RKO (cell line): ENCODE data around the gene GYS1.

Source experiments
- DNase-seq: peaks from one replicate; pipeline ENCODE4 v3.0.0-alpha.2; 2016; ENCODE audit warnings: low spot score

The GYS1 gene

GRCh38 chr19:48963371-48964204 lies 29.5 kb downstream of the GYS1 start:
- DNase-seq: peak; percentile 91

- no peak for DNase-seq
Observed at GRCh38 chr19:48962849-48963165, 30.3 kb downstream of the GYS1 start.

GRCh38 chr19:48962029-48962848 lies 30.9 kb downstream of the GYS1 start:
- peak; percentile 75 for DNase-seq

DNA sequence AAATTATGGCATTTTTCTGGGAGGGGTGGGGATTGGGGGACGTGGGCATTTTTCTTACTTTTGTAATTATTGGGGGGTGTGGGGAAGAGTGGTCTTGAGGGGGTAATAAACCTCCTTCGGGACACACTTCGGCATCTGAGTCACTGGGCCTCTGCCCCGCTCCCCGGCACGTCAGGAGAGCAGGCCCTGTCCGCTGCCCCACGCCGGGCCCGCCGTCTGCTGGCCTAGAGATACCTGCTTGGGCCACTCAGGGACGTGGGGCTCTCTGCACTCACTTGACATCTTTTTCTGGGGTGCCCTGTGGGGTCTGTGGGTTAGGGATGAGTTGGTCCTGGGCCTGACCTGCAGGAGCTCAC lies 31.5 kb downstream of the GYS1 start:
- DNase-seq: no peak

DNA sequence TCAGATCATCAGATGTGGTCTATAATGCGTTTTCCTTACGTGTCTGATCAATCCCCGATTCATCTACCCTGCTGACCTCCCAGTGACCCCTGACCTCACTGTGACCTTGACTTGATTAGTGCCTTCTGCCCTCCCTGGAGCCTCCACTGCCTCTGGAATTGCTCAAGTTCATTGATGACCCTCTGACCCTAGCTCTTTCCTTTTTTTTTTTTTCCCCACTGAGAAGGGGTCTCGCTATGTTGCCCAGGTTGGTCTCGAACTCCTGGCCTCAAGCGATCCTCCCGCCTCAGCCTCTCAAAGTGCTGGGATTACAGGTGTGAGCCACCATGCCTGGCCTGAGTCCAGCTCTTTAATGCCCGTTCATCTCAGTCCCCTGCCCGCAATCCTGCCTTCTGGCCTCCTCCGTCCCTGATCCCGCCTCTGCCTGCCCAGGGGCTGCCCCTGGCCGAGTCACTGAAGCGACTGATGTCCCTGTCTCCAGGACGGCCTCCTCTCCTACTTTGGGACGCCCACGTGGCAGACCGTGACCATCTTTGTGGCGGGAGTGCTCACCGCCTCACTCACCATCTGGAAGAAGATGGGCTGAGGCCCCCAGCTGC lies 32.0 kb downstream of the GYS1 start:
- DNase-seq: peak; percentile 35

DNA sequence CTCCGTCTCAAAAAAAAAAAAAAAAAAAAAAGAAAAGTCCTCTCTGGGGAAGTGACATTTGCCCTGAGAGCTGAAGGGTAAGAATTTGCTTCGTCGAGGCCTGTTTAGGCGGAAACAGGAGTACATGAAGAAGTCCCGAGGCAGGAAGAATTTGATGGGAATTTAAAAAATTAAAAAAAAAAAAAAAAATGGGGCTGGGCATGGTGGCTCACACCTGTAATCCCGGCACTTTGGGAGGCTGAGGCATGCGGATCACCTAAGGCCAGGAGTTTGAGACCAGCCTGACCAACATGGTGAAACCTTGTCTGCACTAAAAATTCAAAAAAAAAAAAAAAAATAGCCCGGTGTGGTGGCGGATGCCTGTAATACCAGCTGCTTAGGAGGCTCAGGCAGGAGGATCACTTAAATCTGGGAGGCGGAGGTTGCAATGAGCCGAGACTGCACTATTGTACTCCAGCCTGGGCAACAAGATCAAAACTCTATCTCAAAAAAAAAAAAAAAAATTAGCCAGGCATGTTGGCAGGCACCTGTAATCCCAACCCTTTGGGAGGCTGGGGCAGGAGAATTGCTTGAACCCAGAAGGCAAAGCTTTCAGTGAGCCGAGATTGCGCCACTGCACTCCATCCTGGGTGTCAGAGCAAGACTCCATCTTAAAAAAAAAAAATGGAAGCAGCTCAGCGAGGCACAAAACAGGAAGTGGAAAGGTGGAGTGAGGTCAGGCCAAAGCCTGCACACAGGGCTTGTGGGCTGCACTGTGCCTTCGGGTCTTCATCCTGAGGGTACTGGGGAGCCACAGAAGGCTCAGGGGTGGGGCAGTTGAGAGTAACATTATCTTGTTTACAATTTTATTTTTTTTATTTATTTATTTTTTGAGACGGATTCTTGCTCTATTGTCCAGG lies 33.5 kb downstream of the GYS1 start:
- no peak for DNase-seq

DNA sequence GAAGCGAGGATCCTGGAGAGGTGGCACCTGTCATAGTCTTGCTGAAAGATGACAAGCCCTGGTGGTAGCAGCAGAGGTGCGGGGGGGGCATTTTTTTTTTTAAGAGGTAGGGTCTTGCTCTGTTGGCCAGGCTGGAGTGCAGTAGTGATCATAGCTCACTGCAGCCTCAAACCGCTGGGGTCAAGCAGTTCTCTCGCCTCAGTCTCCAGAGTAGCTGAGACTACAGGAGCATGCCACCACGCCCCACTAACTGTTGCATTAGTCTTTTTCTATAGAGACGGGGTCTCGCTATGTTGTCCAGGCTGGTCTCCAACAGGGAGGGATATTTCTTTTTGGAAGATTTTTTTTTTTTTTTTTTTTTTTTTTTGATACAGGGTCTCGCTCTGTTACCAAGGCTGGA lies 35.1 kb downstream of the GYS1 start:
- no peak for DNase-seq

GRCh38 chr19:48955308-48955958 lies 37.7 kb downstream of the GYS1 start:
- no peak for DNase-seq

DNA sequence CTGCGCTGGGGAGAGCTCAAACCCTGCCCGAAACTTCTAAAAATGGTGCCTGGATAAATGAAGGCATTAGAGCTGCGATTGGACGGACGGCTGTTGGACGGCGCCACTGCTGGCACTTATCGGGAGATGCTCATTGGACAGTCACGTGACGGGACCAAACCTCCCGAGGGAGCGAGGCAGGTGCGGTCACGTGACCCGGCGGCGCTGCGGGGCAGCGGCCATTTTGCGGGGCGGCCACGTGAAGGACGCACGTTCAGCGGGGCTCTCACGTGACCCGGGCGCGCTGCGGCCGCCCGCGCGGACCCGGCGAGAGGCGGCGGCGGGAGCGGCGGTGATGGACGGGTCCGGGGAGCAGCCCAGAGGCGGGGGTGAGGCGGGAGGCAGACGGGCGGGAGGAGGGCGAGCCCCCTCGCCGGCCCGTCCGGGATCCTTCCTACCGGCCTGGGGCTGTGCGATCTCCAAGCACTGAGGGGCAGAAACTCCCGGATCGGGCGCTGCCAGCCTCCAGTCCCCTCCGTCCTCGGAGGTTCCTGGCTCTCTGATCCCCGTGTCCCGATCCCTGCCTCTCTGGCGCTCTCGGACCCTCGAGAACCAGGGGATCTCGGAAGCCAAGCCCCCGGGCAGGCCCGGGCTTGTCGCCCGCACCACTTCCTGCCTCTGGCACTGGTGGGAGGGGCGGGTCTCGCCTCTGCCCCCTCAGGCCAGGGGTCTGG lies 38.4 kb downstream of the GYS1 start, which contains the start of gene BAX:
TSS of gene BAX (plus strand) at position 281 of the 713 bp plus-strand sequence. CDS start at position 335, 54 bp downstream.
- DNase-seq: peak; percentile 96

GRCh38 chr19:48953990-48954594 lies 39.0 kb downstream of the GYS1 start:
- DNase-seq: no peak

DNA sequence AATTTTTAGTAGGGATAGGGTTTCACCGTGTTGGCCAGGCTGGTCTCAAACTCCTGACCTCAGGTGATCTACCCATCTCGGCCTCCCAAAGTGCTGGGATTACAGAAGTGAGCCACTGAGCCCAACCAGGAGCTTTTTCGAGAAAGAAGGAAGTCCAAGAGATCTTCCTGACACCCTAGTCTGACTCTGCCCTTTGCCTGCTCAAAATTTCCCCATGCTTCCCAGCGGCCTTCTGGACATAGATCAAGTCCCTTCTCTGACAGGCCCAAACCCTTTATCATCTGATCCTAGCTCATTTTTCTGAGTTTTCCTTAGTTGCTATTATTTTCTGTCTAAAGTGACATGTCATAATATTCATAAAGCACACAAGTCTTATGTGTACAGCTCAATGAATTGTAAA lies 40.0 kb downstream of the GYS1 start:
- no peak for DNase-seq

DNA sequence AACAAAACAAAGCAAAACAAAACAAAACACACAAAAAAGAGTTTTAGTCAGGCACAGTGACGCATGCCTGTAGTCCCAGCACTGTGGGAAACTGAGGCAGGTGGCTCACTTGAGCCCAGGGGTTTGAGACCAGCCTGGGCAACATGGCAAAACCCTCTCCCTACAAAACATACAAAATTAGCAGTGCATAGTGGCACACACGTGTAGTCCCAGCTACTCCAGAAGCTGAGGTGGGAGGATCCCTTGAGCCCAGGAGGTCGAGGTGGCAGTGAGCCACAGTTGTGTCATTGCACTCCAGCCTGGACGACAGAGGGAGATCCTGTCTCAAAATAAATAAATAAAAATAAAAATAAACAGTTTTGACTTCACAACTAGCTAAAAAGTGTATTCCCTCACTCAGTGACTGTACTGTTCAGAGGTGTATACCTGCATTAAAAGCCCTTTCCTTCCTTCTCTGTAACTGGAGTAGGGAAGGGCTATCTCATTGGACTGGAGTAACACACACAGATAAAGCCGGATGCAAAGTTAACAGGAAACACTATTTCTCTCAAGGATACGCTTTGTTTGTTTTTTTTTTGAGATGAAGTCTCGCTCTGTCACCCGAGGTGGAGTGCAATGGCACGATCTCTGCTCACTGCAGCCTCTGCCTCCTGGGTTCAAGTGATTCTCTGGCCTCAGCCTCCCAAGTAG lies 42.1 kb downstream of the GYS1 start:
- DNase-seq: no peak

DNA sequence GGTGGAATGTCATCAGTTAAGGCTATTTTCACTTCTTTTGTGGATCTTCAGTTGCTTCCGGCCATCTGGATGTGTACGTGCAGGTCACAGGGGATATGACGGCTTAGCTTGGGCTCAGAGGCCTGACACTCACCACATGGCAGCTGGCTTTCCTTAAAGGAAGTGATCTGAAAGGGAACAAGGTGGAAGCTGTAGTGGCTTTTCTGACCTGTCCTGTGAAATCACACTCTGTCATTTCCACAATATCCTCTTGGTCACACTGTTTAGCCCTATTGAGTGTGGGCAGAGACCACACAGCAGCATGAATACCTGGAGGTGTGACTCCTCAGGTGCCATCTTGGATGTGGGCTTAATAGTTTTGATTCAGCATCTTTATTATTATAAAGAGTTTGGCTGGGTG lies 43.0 kb downstream of the GYS1 start:
- no peak for DNase-seq

DNA sequence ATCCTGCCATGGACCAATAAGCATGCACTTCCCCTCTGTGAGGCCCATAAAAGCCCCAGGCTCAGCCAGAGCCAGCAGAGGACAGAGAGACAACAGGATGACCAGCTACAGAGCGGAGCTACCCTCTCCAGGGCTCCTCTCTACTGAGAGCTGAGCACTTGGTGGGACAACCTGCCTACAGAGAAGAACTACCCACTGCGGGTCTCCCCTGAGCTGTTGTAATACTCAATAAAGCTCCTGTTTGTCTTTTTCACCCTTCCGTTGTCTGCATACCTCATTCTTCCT lies 45.9 kb downstream of the GYS1 start:
- no peak for DNase-seq

DNA sequence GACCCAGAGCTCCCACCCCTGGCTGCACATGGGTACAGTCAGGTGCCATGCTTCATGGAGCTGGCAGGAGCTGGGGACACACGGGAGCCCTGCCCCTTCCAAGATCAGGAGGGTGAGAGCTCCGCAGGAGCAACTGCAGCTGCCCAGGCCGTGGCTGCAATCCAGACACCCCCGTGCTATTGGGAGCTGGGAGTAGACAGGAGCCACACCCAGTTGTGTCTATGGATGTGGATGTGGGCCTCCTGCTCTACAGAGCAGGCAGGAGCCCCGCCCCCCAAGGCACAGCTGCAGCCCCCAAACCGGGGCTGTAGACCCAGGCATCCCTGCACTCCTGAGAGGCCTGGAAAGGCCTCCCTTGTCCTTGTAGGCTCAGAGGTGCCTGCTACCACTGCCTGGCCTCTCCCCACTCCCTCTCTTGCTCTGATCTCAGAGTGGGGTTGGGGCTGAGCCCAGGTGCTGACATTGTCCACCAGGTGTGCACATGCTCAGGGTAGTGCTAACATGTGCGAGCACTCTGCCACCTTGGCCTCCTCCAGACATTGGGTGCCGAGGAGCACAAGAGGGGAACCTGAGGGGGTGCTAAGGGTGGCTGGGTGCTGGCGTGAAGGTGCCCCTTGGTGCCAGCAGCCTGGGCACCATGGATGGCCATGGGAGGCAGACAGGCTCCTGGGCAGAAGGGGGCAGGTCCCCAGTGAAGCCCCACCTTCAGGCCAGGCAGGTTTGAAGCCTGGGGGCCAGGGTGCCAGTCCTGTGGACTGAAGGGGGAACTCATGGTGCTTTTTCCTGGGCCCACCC lies 46.4 kb downstream of the GYS1 start:
- no peak for DNase-seq

- DNase-seq: no peak
Observed at GRCh38 chr19:48945817-48946216, 47.3 kb downstream of the GYS1 start.

DNA sequence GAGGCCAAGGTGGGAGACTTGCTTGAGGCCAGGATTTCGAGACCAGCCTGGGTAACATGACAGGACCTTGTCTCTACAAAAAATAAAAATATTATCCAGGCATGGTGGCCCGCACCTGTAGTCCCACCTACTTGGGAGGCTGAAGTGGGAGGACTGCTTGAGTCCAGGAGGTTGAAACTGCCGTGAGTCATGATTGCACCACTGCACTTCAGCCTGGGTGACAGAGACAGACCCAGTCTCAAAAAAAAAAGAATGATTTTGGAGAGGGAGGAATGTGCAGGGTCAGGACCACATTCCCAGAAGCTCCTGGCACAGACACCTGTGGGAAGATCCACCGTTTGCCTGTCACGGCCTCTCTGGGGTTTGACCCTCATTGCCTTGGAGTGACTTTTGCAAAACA lies 47.7 kb downstream of the GYS1 start:
- DNase-seq: no peak

DNA sequence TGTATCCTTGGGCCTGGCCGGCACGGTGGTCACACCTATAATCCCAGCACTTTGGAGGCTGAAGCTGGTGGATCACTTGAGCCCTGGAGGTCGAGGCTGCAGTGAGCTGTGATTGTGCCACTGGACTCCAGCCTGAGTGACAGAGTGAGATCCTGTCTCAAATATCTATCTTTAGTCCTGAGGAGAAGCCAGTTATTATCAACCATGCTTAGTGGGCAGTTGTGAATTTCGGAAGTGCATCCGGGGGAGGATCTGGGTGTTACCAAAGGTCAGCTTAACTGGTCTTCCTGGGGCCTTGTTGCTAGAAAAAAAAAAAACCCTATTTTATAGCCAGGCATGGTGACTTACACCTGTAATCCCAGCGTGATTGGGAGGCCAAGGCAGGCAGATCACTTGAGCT lies 50.0 kb downstream of the GYS1 start:
- DNase-seq: no peak

- no peak for DNase-seq
Observed at GRCh38 chr19:48940902-48941301, 52.2 kb downstream of the GYS1 start.
